SH-SY5Y (cell line): ENCODE measurements around the gene DSCAML1.

ENCODE experiments used
- GATA2 ChIP-seq: IDR thresholded peaks from 2 replicates; pipeline ENCODE4 v1.6.1; 2011; ENCODE audit warnings: mild to moderate bottlenecking, low read depth, low read length
- GATA3 ChIP-seq: IDR thresholded peaks from 2 replicates; pipeline ENCODE4 v1.6.1; 2011; ENCODE audit warnings: low read depth, mild to moderate bottlenecking, low read length, moderate library complexity

DNA sequence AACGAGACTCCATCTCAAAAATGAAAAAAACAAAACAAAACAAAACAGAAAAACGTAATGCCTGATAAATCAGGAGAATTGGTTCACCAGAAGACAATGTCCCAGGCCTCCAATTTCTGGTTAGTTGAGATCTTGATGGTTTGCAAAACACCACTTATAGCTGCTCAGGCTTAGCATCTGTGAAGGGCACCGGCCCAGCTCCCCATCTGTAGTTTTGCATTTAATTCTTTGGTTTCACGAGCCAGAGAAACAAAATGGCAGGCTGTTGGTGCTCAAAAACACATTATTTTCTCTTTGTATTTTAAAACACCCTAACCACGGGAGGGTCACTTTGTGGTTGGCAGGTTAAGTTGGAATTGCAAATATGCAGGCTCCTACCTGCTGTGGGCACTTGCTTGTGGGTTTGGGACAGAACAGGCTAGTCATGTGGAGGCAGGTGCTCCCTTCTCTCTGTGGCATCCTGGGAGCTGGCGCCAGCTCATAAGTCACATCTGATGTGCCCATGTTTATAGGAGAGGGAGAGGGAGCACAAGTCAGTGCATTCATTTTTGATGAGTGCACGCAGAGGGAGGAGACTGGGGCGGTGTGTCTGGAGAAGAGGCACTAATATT lies 323.4 kb downstream of the DSCAML1 start:
- no peak for TF ChIP-seq GATA3
- no peak for TF ChIP-seq GATA2
